Activated gamma-delta T cell treated with anti-CD3 and anti-CD28 coated beads, Interleukin-2, amount 50 U/mL, for 16 hours (primary cell): ENCODE data around the gene TRABD2B.

ENCODE experiments used
- DNase-seq: peaks from one replicate; pipeline ENCODE4 v3.0.0-alpha.2; 2020; ENCODE audit warnings: low read depth

TRABD2B gene

GRCh38 chr1:47875831-47876586 lies 121.2 kb downstream of the TRABD2B start:
- DNase-seq, result no peak

DNA sequence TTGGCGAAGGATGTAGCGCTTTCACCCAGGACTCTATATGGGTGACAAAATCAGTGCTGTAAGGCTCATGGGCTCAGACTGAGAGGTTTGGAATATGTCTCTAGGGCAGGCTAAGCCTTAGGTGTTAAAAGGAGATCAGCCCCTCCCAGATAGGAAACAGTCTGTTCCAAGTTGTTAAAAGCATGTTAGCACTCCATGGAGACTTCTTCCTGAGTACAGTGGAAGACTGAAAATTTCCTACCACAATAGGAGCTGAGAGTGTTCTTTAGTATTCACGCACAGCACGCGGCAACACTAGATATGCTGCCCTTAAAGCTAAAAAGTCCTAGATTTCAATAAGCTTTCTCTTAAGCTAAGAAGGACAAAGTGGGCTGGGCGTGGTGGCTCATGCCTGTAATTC lies 122.1 kb downstream of the TRABD2B start:
- DNase-seq, result no peak

GRCh38 chr1:47873337-47873736 lies 123.8 kb downstream of the TRABD2B start:
- DNase-seq, result no peak

DNA sequence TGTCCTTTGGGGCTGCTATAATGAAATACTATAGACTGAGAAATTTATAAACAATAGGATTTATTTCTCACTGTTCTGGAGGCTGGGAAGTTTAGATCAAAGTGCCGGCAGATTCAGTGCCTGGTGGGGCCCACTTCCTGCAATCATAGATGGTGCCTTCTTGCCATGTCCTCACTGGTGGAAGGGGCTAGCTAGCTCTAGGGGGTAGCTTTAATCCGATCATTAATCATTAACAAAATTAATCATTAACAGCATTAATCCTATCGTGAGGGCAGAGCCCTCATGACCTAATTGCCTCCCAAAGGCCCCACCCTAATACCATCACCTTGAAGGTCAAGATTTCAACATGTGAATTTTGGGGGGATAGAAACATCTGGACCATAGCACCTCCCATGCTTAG lies 124.3 kb downstream of the TRABD2B start:
- no peak for DNase-seq

- no peak for DNase-seq
These were observed 125.3 kb downstream of the TRABD2B start for GRCh38 chr1:47871799-47872353.

DNA sequence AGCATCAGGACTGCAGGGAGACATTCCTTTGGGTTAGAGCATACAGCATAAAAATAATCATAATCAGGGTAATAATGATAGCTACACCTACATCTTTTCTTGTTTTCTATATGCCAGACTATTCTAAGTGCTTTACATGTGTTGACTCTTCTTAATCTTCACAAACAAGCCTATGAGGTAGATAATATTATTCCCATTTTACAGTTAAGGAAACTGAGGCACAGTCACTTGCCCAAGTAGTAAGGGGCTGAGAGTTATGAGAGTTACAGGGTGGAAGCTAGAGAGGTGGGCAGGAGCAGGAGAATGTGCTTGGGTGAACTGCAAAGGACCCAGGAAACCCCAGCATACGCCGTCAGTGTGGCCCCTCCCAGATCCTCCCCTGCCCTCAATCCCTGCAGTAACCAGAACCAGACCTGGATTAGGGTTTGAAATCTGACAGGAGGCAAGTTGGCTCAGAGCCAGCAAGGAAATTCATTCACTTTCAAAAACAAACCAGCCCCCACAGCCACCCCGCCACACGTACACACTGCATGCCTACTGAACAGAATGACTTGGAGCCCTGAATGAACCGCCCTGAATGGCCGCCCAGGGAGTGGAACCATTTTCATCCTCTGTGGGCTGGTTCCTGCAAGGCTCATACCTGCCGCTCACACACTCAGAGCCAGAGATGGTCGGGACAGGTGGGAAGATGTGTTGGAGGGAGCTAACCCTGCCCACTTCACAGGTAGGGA lies 126.1 kb downstream of the TRABD2B start:
- DNase-seq, result no peak

- no peak for DNase-seq
These were observed 126.7 kb downstream of the TRABD2B start for GRCh38 chr1:47870480-47870879.

- no peak for DNase-seq
These were observed 128.9 kb downstream of the TRABD2B start for GRCh38 chr1:47868348-47868676.

DNA sequence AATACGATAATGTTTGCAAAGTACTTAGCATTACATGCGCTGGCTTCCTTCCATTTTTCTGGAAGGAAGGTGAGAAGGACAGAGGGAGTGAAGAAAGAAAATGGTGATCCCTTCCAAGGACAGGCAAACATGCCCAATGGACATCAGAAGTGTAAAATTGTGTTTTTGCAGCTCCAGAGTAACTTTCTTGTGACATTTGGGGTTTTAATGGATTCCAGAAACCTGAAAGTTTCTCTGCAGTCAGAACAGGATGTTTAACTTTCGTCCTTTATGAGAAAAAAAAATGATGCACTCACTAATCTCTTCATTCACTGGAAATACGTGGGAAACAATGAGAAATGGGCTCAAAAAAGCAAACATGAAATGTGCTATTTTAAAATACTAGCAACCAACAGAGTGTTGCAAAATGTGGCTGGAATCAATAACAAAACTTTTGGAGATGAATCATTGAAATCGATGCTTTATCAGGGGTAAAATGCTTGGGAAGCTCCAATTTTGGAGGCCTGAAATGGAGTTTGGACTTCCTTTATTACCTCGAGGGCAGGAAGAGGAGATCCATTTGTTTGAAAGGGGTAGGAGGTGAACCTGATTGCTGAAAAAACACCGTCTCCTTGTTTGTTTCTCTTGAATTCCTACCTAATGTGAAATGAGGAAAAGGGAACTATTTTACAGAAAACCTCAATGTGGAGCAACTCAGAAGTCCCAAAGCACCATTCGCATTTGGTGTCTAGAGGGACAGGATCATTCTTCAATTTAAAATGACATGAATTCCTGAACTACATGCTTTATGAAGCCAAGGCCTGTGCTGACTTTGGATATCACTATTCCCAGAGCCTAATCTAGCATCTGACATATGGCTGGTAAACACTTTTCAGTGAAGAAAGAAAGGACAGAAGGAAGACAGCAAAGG lies 129.5 kb downstream of the TRABD2B start:
- DNase-seq, result no peak

DNA sequence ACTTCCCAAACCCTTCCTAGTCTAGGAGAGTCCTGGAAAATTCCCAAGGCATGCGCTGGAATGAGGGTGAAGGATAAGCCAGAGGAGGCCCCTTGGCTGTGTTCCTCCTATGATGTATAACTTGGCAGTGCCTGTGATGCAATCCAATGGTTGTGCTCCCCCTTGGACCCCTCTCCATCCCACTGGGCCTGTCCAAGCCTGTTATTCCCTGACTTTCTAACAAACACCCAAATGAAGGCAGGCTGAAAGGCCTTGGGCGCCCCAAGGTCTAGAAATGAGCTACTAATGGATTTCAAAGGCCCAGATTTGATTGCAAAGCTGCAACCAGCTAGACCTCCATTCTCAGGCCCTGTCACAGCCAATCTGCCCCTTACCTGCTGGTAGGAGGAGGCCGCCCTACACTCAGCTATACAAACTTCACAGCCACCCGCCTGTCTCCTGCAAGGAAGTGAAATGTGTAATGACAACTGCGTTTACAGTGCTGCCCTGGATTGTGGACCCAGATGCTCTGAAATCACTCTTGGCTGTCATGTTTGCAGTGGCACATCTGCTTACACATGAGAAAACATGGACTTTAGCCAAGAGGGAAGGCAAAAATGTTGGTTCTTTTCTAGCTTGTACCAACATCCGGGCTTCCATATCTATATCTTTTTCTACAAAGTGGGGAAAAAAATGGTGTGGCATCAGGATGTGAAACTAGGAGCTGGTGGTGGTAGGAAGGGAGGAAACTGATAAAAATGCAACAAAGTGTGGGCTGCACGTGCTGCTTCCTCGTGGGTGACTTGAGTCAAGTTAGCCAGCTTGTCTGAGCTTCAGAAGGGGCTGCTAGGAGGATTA lies 130.4 kb downstream of the TRABD2B start:
- no peak for DNase-seq

- DNase-seq, result no peak
These were observed 131.2 kb downstream of the TRABD2B start for GRCh38 chr1:47865881-47866535.

DNA sequence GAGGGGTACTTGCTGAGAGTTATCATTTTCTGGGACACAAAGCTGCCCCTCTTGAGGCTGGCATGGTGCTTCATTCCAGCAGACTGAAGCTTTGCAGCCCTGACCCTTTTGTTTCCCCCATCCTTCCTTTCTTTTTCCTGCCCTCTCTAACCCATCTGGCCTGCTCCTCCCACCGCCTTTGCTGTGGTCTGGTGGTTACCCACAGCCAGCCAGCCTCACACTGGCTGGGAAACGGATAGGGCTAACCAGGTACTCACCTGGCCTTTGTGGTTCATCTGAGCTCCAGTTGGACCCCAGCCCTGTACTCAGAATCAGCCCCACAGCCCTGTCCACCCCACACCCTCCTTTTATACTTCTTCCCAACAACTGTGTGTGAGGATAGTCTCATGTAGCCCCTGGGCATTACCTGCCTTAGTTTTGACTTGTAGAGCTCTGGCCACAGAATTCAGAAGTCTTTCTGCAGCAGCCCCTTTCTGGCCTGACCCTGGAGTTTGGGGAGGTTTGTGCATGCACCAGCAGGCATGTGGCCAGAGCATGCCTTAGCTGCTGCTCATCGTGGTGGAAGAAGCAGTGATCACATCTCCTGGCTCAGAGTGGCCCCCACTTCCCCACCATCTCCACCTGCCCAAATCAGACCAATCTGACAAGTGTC lies 138.0 kb downstream of the TRABD2B start:
- DNase-seq, result no peak

DNA sequence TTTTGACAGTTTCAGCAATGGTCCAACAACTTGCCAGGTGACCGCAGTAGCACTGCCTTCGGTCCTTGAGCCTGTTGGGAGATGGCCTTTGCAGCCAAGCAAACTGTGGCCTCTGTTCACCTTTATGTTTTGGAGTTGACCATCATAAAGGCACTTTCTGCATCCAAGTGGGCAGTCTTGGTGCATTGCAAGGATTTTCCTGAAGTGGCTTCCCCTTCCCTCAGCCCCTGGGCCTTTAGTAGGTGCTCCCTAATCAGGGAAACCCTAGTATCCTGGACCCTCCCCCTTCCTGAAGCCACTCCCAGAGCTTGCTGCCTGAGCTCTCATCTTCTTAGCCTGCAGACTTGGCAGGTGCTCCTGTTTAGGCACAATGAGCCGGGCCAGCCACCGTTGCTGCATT lies 140.2 kb downstream of the TRABD2B start:
- no peak for DNase-seq

DNA sequence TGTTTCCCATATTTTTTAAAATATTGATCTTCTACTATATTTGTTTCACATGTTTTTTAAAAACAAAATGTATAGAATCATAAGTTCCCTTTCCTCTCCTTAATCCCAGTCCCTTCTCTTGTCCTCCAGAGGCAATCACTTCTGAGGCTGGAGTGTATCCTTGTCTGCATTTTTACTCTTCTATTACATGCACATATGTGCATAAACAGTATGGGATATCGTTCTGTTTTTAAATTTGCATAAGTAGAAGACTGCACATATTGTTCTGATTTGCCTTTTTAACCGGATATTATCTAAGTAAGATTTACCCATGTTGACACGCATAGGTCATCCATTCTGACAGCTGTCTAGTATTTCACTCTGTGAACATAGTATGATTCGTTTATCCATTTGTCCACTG lies 142.0 kb downstream of the TRABD2B start:
- no peak for DNase-seq

DNA sequence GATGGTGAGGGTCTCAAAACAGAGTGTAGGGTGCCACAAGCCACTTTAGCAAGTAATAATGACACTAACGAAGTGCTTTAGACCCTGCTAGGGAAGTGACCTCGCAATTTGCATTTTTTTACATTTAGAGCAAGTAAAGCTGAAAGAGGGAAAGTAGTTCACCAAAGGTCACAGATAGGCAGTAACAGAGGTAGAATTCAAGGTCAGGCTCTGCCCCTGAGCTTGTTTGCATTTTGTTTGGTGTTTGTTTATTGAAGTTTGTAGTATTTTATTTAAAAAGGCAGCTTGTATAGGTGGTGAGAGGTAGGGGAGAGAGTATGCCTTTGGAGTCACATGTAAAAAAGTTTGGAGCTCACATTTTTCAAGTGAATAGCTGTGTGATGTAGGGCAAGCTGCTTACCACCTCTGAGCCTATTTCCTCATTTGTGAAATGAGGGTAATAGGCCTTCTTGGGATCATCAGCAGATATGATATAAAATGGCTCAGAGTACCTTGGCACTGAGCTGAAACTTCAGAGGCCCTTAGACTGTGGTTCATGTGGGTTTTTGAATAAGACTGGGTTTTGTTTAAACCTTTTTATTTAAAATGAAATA lies 142.5 kb downstream of the TRABD2B start:
- no peak for DNase-seq

- DNase-seq, result no peak
These were observed 143.3 kb downstream of the TRABD2B start for GRCh38 chr1:47853852-47854251.

DNA sequence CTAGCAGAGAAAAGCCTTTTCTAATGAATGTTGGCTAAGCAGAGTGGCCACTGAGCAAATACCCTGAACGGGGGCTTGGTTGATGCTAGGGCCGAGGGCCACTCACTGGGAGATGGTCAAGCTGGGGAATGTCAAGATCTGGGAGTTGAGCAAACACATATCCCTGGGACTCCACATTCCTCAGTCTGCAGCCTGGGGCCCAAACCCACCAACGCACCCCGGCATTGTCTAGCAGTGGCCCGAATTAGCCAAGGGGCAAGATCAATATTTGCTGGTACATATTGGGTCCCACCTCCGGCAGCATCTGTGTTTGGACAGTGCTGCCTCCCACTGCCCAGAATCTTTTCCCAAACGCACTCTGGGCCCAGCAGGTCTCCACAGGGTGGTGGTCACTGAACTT lies 144.1 kb downstream of the TRABD2B start:
- DNase-seq, result no peak

- DNase-seq, result no peak
These were observed 145.0 kb downstream of the TRABD2B start for GRCh38 chr1:47852006-47852718.

GRCh38 chr1:47850451-47850850 lies 146.7 kb downstream of the TRABD2B start:
- DNase-seq, result no peak
